AG04450 (cell line): ENCODE measurements around the gene TRIO. TPM values are rescaled to one million over a fixed set of nuclear protein-coding genes. Genes with fewer than 3 reads are reported as not detected.

Source experiments
- CTCF ChIA-PET: fragments of 300-600, 350-600 bp; formaldehyde crosslinking; extraction: SDS; loops from one replicate; lab custom pipeline; 2022; ENCODE audit warnings: antibody characterized with exemption, inconsistent platforms; lab: Charles Lee
- POLR2A ChIA-PET: fragments of 350-600 bp; formaldehyde crosslinking; extraction: SDS; loops from one replicate; lab custom pipeline; 2021; ENCODE audit warnings: antibody characterized with exemption, inconsistent platforms; lab: Yijun Ruan, JAX
- DNase-seq: peaks from one replicate; pipeline ENCODE4 v3.0.0-alpha.2; 2011; ENCODE audit warnings: low read depth, low spot score
- H3K27ac ChIP-seq: one replicate; pipeline ENCODE4 v1.5.1; 2012; ENCODE audit warnings: low read depth, low read length, control low read depth
- H3K27me3 ChIP-seq: one replicate; pipeline ENCODE4 v1.6.0; 2012; ENCODE audit warnings: low read length; ENCODE audit not compliant: control insufficient read depth, insufficient read depth
- H3K4me3 ChIP-seq: 2 replicates; pipeline ENCODE4 v1.5.1; 2011; ENCODE audit warnings: mild to moderate bottlenecking, low read depth, low read length, control low read depth
- H3K9me3 ChIP-seq: 2 replicates; pipeline ENCODE4 v1.5.1; 2012; ENCODE audit warnings: low read length; ENCODE audit not compliant: control insufficient read depth, insufficient read depth
- polyA plus RNA-seq: library from polyadenylated mRNA; depleted of rRNA; stranded (reverse); fragments of >200 nt; gene quantifications from 2 replicates; pipeline ENCODE4 v1.2.3, GENCODE V29; 2011
- TF ChIP-seq, protein P1 (sequence below): IDR thresholded peaks from 2 replicates; pipeline ENCODE4 v1.5.1; 2011; ENCODE audit warnings: low read depth, low read length, control low read depth, inconsistent platforms

Gene TRIO
- polyA plus RNA-seq, 1 experiment: 268 TPM

DNA sequence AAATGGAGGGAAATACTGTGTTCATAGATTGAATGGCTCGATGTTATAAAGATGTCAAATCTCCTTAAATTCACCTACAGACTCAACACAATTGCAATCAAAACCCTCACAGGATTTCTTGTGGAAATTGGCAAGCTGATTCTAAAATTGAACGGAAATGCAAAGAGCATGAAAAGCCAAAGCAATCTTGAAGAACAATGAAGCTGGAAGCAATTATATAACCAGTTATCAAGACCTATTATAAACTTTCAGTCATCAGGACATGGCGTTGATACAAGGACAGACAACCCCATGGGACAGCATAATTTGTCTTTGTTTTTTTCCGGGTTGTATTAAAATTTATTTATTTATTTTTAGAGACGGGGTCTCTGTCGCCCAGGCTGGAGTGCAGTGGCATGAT is 385.0 kb downstream of the TRIO start:
- TF ChIP-seq, protein P1, sequence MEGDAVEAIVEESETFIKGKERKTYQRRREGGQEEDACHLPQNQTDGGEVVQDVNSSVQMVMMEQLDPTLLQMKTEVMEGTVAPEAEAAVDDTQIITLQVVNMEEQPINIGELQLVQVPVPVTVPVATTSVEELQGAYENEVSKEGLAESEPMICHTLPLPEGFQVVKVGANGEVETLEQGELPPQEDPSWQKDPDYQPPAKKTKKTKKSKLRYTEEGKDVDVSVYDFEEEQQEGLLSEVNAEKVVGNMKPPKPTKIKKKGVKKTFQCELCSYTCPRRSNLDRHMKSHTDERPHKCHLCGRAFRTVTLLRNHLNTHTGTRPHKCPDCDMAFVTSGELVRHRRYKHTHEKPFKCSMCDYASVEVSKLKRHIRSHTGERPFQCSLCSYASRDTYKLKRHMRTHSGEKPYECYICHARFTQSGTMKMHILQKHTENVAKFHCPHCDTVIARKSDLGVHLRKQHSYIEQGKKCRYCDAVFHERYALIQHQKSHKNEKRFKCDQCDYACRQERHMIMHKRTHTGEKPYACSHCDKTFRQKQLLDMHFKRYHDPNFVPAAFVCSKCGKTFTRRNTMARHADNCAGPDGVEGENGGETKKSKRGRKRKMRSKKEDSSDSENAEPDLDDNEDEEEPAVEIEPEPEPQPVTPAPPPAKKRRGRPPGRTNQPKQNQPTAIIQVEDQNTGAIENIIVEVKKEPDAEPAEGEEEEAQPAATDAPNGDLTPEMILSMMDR: no peak
- DNase-seq: no peak
- CTCF ChIA-PET: no interaction called here
- POLR2A ChIA-PET: no interaction called here
- Histone ChIP-seq H3K27me3 (peaks cover 15% of the 10 kb centered on the region), H3K27ac (no peak overlapping the region), H3K9me3 (no peaks in the 10 kb centered on the region), H3K4me3 (no peak overlapping the region)

DNA sequence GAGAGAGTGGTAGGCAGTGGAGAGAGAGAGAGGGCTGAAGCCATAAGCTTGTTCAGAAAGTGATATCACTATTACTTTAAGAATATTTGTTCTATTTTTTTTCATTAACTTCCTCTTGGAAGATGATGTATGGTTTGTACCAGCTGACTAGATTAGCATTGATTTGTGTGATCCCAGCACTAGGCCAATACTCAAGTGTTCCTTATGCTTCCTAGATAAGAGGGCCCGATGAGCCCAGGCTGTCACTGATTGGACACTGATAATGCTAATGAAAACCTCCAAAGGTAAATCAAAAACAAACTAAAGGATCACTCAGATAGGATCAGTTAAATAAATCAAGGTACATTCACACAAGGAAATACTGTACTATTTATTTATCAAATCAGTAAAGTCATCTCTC is 385.8 kb downstream of the TRIO start:
- H3K27ac ChIP-seq: no peak overlapping the region
- no peak for DNase-seq
- CTCF ChIA-PET: interaction anchor here (0.5 kb wide), 1 partner anchor 131 kb away, joined by 3 read pairs; no protein-coding TSS in a partner anchor
- POLR2A ChIA-PET: no interaction called here
- H3K9me3 ChIP-seq: no peaks in the 10 kb centered on the region
- H3K4me3 ChIP-seq: no peak overlapping the region
- TF ChIP-seq, protein P1: no peak
- peaks cover 15% of the 10 kb centered on the region for H3K27me3 ChIP-seq

DNA sequence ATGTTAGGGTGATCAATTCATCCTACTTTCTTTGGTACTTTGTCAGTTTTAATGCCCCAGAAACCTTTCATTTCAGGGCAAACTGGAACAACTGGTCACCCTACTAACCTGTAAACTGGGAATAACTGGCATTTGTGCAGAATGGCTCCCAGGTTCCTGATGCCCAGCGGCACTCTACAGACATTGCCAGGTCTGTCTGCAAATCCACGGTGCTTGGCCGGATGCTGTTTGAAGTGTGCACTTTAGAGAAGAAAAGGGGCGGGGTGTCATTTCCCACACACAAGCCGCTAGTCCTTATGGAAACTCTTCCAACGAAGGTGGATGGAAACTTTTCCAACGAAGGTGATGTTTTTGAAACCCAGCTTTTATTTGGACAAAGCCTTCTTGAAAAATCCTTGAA is 388.5 kb downstream of the TRIO start:
- CTCF ChIA-PET: no interaction called here

DNA sequence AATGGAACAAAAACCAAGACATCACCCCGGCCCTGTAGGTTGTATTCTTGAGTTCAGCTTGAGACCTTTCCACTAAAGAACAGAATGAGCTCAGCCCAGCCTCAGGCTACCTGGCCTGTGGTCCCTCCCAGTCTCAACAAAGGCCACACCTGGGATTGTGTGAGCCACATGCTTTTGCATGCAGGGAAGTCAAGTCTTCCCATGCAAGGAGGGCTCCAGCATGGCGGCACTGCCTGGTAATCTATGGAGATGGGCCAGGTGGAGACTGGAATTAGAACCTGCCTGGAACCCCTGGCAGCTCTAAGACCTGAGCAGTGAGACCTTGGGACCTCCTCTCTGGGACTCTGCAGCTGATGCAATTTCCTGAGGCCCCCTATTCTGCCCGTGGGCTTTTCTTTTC is 389.0 kb downstream of the TRIO start:
- Histone ChIP-seq H3K27me3 (peaks cover 16% of the 10 kb centered on the region), H3K9me3 (no peaks in the 10 kb centered on the region), H3K4me3 (no peak overlapping the region), H3K27ac (no peak overlapping the region)
- CTCF ChIA-PET: no interaction called here
- TF ChIP-seq, protein P1: no peak
- no peak for DNase-seq
- POLR2A ChIA-PET: no interaction called here

More for the DNA sequence above, 388.5 kb downstream of the TRIO start:
- TF ChIP-seq, protein P1: no peak
- Histone ChIP-seq H3K9me3 (no peaks in the 10 kb centered on the region), H3K4me3 (no peak overlapping the region), H3K27ac (no peak overlapping the region), H3K27me3 (peaks cover 16% of the 10 kb centered on the region)
- DNase-seq: no peak
- POLR2A ChIA-PET: no interaction called here

DNA sequence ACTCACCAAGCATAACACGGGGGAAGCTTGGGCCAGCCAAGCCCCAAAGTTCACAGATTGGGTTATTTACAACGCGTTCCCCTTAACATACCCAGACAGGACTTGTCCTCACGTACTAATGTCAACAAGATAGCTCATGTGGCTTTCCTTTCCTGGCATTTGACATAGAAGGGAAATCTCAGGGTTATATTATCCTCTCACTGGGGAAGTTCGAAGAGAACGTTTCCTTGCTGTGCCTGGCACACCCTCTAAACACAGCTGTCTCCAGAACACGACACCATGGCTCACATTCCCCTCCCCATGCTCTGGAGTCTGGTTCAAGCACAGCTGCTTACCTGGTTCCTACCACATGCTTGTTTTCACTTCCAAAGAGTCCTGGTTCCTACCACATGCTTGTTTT is 391.6 kb downstream of the TRIO start:
- ChIA-PET POLR2A (no interaction called here), CTCF (interaction anchor here (0.8 kb wide), 1 partner anchor 114 kb away, joined by 3 read pairs; no protein-coding TSS in a partner anchor)
- Histone ChIP-seq H3K4me3 (no peak overlapping the region), H3K9me3 (no peaks in the 10 kb centered on the region), H3K27me3 (peaks cover 16% of the 10 kb centered on the region), H3K27ac (no peak overlapping the region)
- no peak for DNase-seq
- TF ChIP-seq, protein P1: no peak
